ENCODE measurements around the gene UBE2L3. TPM values are rescaled to one million over a fixed set of nuclear protein-coding genes. Genes with fewer than 3 reads are reported as not detected.
"Not testable (repeated sequence)": the region's sequence is repeated elsewhere in the genome, so short reads cannot be mapped to it uniquely, and the experiment has no call there.

UBE2L3 gene
- polyA plus RNA-seq, 4 donors, result 52.6 to 62.0 (median 57.1) TPM

- DNase-seq (ENCODE audit: low read depth in 4 of 4, low spot score in 2 of 4), result no peak
Measured at GRCh38 chr22:21598302-21598701, 30.8 kb downstream of the UBE2L3 start.

- DNase-seq (ENCODE audit: low read depth in 4 of 4, low spot score in 2 of 4), result no peak
Measured at GRCh38 chr22:21599053-21599893, 31.8 kb downstream of the UBE2L3 start.

- DNase-seq (ENCODE audit: low read depth in 4 of 4, low spot score in 2 of 4), result no peak
Measured at GRCh38 chr22:21602579-21602978, 35.1 kb downstream of the UBE2L3 start.

- DNase-seq (ENCODE audit: low read depth in 4 of 4, low spot score in 2 of 4), result no peak
Measured at GRCh38 chr22:21603973-21604372, 36.5 kb downstream of the UBE2L3 start.

GRCh38 chr22:21605887-21606564 is 38.5 kb downstream of the UBE2L3 start:
- no peak for DNase-seq (ENCODE audit: low read depth in 4 of 4, low spot score in 2 of 4)

- DNase-seq (ENCODE audit: low read depth in 4 of 4, low spot score in 2 of 4), result no peak
Measured at GRCh38 chr22:21606775-21607174, 39.3 kb downstream of the UBE2L3 start.

- not testable (repeated sequence) for DNase-seq (ENCODE audit: low read depth in 4 of 4, low spot score in 2 of 4)
Measured at GRCh38 chr22:21609556-21610157, 42.1 kb downstream of the UBE2L3 start.

- DNase-seq (ENCODE audit: low read depth in 4 of 4, low spot score in 2 of 4), result no peak
Measured at GRCh38 chr22:21611210-21611977, 43.9 kb downstream of the UBE2L3 start.

GRCh38 chr22:21612858-21613257 is 45.3 kb downstream of the UBE2L3 start:
- DNase-seq (ENCODE audit: low read depth in 4 of 4, low spot score in 2 of 4), result no peak

- DNase-seq (ENCODE audit: low read depth in 4 of 4, low spot score in 2 of 4), result no peak
Measured at GRCh38 chr22:21613553-21614233, 46.2 kb downstream of the UBE2L3 start.

GRCh38 chr22:21615731-21616130 is 48.2 kb downstream of the UBE2L3 start:
- no peak for DNase-seq (ENCODE audit: low read depth in 4 of 4, low spot score in 2 of 4)

- DNase-seq (ENCODE audit: low read depth in 4 of 4, low spot score in 2 of 4), result not testable (repeated sequence)
Measured at GRCh38 chr22:21617337-21617736, 49.8 kb downstream of the UBE2L3 start.

GRCh38 chr22:21621025-21621424 is 53.5 kb downstream of the UBE2L3 start:
- DNase-seq (ENCODE audit: low read depth in 4 of 4, low spot score in 2 of 4), result no peak

- no peak for DNase-seq (ENCODE audit: low read depth in 4 of 4, low spot score in 2 of 4)
Measured at GRCh38 chr22:21622011-21622918, 54.8 kb downstream of the UBE2L3 start.

GRCh38 chr22:21622919-21623647 is 55.6 kb downstream of the UBE2L3 start:
- DNase-seq (ENCODE audit: low read depth in 4 of 4, low spot score in 2 of 4), result no peak

- DNase-seq (ENCODE audit: low read depth in 4 of 4, low spot score in 2 of 4), result no peak
Measured at GRCh38 chr22:21623648-21623970, 56.1 kb downstream of the UBE2L3 start.

GRCh38 chr22:21624120-21624879 is 56.8 kb downstream of the UBE2L3 start:
- no peak for DNase-seq (ENCODE audit: low read depth in 4 of 4, low spot score in 2 of 4)

All from left renal cortex interstitium (tissue), 4 donors.